ENCODE measurements around the gene NDUFV3. TPM values are rescaled to one million over a fixed set of nuclear protein-coding genes. Genes with fewer than 3 reads are reported as not detected.
"Not testable (repeated sequence)": the region's sequence is repeated elsewhere in the genome, so short reads cannot be mapped to it uniquely, and the experiment has no call there.

Gene NDUFV3
- total and polyA plus RNA-seq, 2 donors (not counting 3 experiments of a cell fraction or from before 2014, with no cell fraction given): 13.4 to 45.7 TPM

DNA sequence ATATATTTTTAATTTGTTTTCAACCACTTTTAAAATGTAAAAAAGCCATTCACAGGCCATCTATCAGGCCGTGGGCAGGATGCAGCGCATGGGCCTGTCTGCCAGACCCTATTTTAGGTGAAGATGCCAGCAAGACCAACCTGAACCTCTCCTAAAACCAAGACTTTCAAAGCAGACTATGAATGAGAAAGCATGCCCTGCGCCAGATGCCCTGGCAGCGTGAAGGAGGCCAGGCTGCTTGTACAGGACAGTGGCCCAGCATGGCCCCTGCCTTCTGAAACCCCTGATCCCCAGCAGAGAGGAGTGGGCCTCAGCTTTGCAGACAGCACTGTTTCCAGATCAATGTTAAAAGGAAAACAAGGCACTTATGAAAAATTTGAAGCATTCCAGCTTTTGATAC lies 45.4 kb upstream of the NDUFV3 start:
- CTCF ChIA-PET: no interaction called here
- Histone ChIP-seq H3K4me1 (ENCODE audit: control insufficient read depth, extremely low read depth, insufficient read depth, low read length) (no peaks in the 10 kb centered on the region), H3K79me2 (ENCODE audit: control insufficient read depth, insufficient read depth, low read length) (peaks cover 36% of the 10 kb centered on the region)

DNA sequence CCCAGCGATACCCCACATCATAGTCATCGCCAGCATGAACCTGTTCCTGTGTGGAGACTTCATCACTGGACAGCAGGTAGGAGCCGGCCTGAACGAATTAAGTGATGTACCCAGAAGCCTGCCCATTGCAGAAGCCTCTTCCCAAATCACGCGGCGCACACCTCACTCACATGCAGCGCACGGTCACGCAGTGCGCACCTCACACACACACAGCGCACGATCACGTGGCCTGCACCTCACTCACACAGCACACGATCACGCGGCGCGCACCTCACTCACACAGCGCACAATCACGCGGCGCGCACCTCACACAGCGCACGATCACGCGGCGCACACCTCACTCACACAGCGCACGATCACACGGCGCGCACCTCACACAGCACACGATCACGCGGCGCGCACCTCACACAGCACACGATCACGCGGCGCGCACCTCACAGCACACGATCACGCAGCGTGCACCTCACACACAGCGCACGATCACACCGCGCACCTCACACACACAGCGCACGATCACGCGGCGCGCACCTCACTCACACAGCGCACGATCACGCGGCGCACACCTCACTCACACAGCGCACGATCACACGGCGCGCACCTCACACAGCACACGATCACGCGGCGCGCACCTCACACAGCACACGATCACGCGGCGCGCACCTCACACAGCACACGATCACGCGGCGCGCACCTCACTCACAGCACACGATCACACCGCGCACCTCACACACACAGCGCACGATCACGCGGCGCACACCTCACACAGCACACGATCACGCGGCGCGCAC lies 44.8 kb upstream of the NDUFV3 start:
- H4K20me1 ChIP-seq (replicated peaks; ENCODE audit: control insufficient read depth, extremely low read depth, insufficient read depth, low read length); H3K27ac ChIP-seq (ENCODE audit: insufficient read depth, low read depth, low read length); H3K9ac ChIP-seq (replicated peaks; ENCODE audit: extremely low read depth, insufficient read depth, low read length); POLR2A ChIA-PET; H3K9me1 ChIP-seq (replicated peaks; ENCODE audit: control insufficient read depth, extremely low read depth, insufficient read depth, low read length); FAIRE-seq; DNase-seq (ENCODE audit: low read depth, low spot score); dilution Hi-C loops (cut with MboI; ENCODE audit: extremely low pct_ligation_motif_present, low sequenced_read_pairs); H3K27me3 ChIP-seq (ENCODE audit: control insufficient read depth in 2 of 2, insufficient read depth in 2 of 2, low read length in 2 of 2); H3K9me3 ChIP-seq (replicated peaks; ENCODE audit: control insufficient read depth, insufficient read depth, low read length); BruUV-seq (replicated peaks); intact Hi-C loops (cut with micrococcal nuclease); CTCF ChIA-PET; H3K4me1 ChIP-seq (ENCODE audit: control insufficient read depth, extremely low read depth, insufficient read depth, low read length); H3K4me2 ChIP-seq (ENCODE audit: insufficient read depth, low read length); H3K4me3 ChIP-seq (replicated peaks in 1 of 3; ENCODE audit: insufficient read depth in 1 of 3, low read depth in 1 of 3, low read length in 3 of 3); H2AFZ ChIP-seq (ENCODE audit: low read depth, low read length): not testable (repeated sequence)
- Histone ChIP-seq H3K79me2 (ENCODE audit: control insufficient read depth, insufficient read depth, low read length) (peaks cover 36% of the 10 kb centered on the region), H3K36me3 (ENCODE audit: control insufficient read depth in 2 of 2, extremely low read depth in 1 of 2, insufficient read depth in 2 of 2, low read length in 2 of 2) (peaks cover 7 to 43% of the 10 kb centered on the region in 2 experiments)

More for the DNA sequence above, 45.4 kb upstream of the NDUFV3 start:
- H3K9me3 ChIP-seq (replicated peaks; ENCODE audit: control insufficient read depth, insufficient read depth, low read length): no peaks in the 10 kb centered on the region
- H3K36me3 ChIP-seq (ENCODE audit: control insufficient read depth in 2 of 2, extremely low read depth in 1 of 2, insufficient read depth in 2 of 2, low read length in 2 of 2): peaks cover 7 to 38% of the 10 kb centered on the region in 2 experiments
- dilution Hi-C loops (cut with MboI; ENCODE audit: extremely low pct_ligation_motif_present, low sequenced_read_pairs): no loop called here
- BruUV-seq (replicated peaks): no TSS peak
- POLR2A ChIA-PET: no interaction called here
- H3K27ac ChIP-seq (ENCODE audit: insufficient read depth, low read depth, low read length): no peak overlapping the region
- TF ChIP-seq MYC (IDR thresholded peaks at IDR 0.05; ENCODE audit: low read depth, low read length): no peak
- TF ChIP-seq FOS (IDR thresholded peaks at IDR 0.05; ENCODE audit: borderline replicate concordance, insufficient read depth, low read length): no peak
- TF ChIP-seq GATA2 (IDR thresholded peaks at IDR 0.05; ENCODE audit: insufficient read depth, insufficient read length, low read depth, low read length): no peak
- TF ChIP-seq, protein P1, sequence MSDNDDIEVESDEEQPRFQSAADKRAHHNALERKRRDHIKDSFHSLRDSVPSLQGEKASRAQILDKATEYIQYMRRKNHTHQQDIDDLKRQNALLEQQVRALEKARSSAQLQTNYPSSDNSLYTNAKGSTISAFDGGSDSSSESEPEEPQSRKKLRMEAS (IDR thresholded peaks at IDR 0.05; ENCODE audit: insufficient read depth, insufficient read length): no peak
- TF ChIP-seq, protein P2, sequence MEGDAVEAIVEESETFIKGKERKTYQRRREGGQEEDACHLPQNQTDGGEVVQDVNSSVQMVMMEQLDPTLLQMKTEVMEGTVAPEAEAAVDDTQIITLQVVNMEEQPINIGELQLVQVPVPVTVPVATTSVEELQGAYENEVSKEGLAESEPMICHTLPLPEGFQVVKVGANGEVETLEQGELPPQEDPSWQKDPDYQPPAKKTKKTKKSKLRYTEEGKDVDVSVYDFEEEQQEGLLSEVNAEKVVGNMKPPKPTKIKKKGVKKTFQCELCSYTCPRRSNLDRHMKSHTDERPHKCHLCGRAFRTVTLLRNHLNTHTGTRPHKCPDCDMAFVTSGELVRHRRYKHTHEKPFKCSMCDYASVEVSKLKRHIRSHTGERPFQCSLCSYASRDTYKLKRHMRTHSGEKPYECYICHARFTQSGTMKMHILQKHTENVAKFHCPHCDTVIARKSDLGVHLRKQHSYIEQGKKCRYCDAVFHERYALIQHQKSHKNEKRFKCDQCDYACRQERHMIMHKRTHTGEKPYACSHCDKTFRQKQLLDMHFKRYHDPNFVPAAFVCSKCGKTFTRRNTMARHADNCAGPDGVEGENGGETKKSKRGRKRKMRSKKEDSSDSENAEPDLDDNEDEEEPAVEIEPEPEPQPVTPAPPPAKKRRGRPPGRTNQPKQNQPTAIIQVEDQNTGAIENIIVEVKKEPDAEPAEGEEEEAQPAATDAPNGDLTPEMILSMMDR (IDR thresholded peaks at IDR 0.05; ENCODE audit: extremely low read depth in 1 of 2, insufficient read depth in 1 of 2, low read depth in 1 of 2, low read length in 2 of 2): no peak
- no peak for TF ChIP-seq POLR2A (IDR thresholded peaks at IDR 0.05; ENCODE audit: low read depth, low read length)
- TF ChIP-seq POLR2AphosphoS5 (IDR thresholded peaks at IDR 0.05; ENCODE audit: insufficient read depth, low read depth, low read length): no peak
- TF ChIP-seq EZH2 (IDR thresholded peaks at IDR 0.05; ENCODE audit: borderline replicate concordance, low read depth, low read length, severe bottlenecking): no peak
- no peak for TF ChIP-seq JUN (IDR thresholded peaks at IDR 0.05; ENCODE audit: borderline replicate concordance, insufficient read depth, insufficient read length, low read depth)
- intact Hi-C loops (cut with micrococcal nuclease): no loop called here
- no peaks in the 10 kb centered on the region for H3K27me3 ChIP-seq (ENCODE audit: control insufficient read depth in 2 of 2, insufficient read depth in 2 of 2, low read length in 2 of 2)
- DNase-seq (ENCODE audit: low read depth, low spot score): no peak
- H3K9me1 ChIP-seq (replicated peaks; ENCODE audit: control insufficient read depth, extremely low read depth, insufficient read depth, low read length): no peaks in the 10 kb centered on the region
- FAIRE-seq: no peak
- no peak overlapping the region for H3K4me3 ChIP-seq (replicated peaks in 1 of 3; ENCODE audit: insufficient read depth in 1 of 3, low read depth in 1 of 3, low read length in 3 of 3)
- no peaks in the 10 kb centered on the region for H4K20me1 ChIP-seq (replicated peaks; ENCODE audit: control insufficient read depth, extremely low read depth, insufficient read depth, low read length)
- no peak overlapping the region for H2AFZ ChIP-seq (ENCODE audit: low read depth, low read length)
- H3K9ac ChIP-seq (replicated peaks; ENCODE audit: extremely low read depth, insufficient read depth, low read length): no peak overlapping the region
- H3K4me2 ChIP-seq (ENCODE audit: insufficient read depth, low read length): no peak overlapping the region
